SK-N-MC (cell line): ENCODE results near the gene USP48.

ENCODE experiments used
- EZH2 ChIP-seq: fragments of 200-600 bp; sonication (generic); IDR thresholded peaks from one replicate; pipeline ENCODE4 v1.6.1; 2017; ENCODE audit warnings: antibody characterized with exemption
- POLR2AphosphoS5 ChIP-seq: IDR thresholded peaks from 2 replicates; pipeline ENCODE4 v1.6.1; 2012; ENCODE audit warnings: mild to moderate bottlenecking, low read depth, low read length, borderline replicate concordance

DNA sequence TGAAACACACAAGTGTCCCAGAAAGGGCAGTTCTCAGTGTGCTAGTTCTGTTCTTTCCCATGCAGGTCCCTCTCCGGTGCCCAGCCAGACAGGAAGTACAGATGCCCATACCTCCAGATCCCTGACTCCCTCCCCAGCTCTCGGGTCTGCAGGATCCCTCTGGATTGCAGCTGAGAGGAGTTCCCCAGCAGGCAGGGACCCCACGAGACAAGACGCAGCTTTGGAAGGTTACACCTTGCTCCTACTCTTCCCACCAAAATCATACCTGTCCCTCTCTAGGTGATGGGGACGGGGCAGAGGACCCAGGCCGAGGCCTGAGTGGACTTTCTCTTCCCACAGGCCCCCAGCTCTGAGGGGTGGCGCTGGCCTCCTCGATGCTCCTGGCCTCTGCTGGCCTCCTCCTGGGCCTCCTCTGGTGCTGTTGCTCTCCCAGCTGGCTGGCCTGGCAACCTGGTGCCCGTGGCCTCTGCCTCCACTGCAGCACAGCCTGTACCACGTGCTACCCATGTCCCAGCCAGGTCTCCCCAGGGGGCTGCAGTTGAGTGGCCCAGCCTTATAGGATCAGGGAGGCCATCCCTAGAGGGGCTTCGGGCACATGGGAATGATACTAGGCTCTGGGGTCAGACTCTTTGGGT is 38.6 kb upstream of the USP48 start:
- TF ChIP-seq EZH2 (no peak), POLR2AphosphoS5 (no peak)
